NCI-H187 treated with DMSO at 0.1 percent for 48 hours (cell line): Measurements from ENCODE around the gene TMEM191C.
"Not testable (repeated sequence)": the region's sequence is repeated elsewhere in the genome, so short reads cannot be mapped to it uniquely, and the experiment has no call there.

Source experiments
- DNase-seq: peaks from one replicate; lab custom pipeline; 2025; lab: John Stamatoyannopoulos, UW

Gene TMEM191C

GRCh38 chr22:21446128-21446826 is 20.9 kb upstream of the TMEM191C start:
- no peak for DNase-seq

GRCh38 chr22:21446827-21447690 is 20.1 kb upstream of the TMEM191C start:
- no peak for DNase-seq

GRCh38 chr22:21447694-21448402 is 19.3 kb upstream of the TMEM191C start:
- no peak for DNase-seq

GRCh38 chr22:21448627-21449416 is 18.4 kb upstream of the TMEM191C start:
- DNase-seq: no peak

GRCh38 chr22:21449531-21450319 is 17.5 kb upstream of the TMEM191C start:
- no peak for DNase-seq

- DNase-seq: no peak
Measured at GRCh38 chr22:21450320-21450831, 16.8 kb upstream of the TMEM191C start.

- no peak for DNase-seq
Measured at GRCh38 chr22:21450858-21451353, 16.3 kb upstream of the TMEM191C start.

GRCh38 chr22:21451545-21452520 is 15.4 kb upstream of the TMEM191C start:
- no peak for DNase-seq

- DNase-seq: not testable (repeated sequence)
Measured at GRCh38 chr22:21452666-21453065, 14.5 kb upstream of the TMEM191C start.

- not testable (repeated sequence) for DNase-seq
Measured at GRCh38 chr22:21454998-21455333, 12.2 kb upstream of the TMEM191C start.

GRCh38 chr22:21455334-21456089 is 11.7 kb upstream of the TMEM191C start:
- DNase-seq: no peak

- no peak for DNase-seq
Measured at GRCh38 chr22:21457023-21457787, 10.0 kb upstream of the TMEM191C start.

GRCh38 chr22:21462672-21463071 is 4.5 kb upstream of the TMEM191C start:
- not testable (repeated sequence) for DNase-seq

GRCh38 chr22:21468194-21469096 is 1.3 kb downstream of the TMEM191C start:
- not testable (repeated sequence) for DNase-seq

GRCh38 chr22:21469097-21469994 is 2.2 kb downstream of the TMEM191C start:
- DNase-seq: not testable (repeated sequence)

- DNase-seq: not testable (repeated sequence)
Measured at GRCh38 chr22:21472984-21473383, 5.8 kb downstream of the TMEM191C start.
